Astrocyte (in vitro differentiated cells and primary cell): ENCODE measurements around the gene SLIT3. TPM values are rescaled to one million over a fixed set of nuclear protein-coding genes. Genes with fewer than 3 reads are reported as not detected.

Experiments
- DNase-seq: peaks from one replicate; pipeline ENCODE4 v3.0.0-alpha.2; 2010; ENCODE audit warnings: low read depth
- FAIRE-seq: peaks from 2 replicates; lab custom pipeline; 2011; peaks lifted over from hg19 to GRCh38; lab: Jason Lieb, UNC
- H2AFZ ChIP-seq: 2 replicates; pipeline ENCODE4 v1.6.0; 2012; ENCODE audit warnings: low read depth, low read length, inconsistent platforms
- H3K27ac ChIP-seq: 2 replicates; pipeline ENCODE4 v1.5.1; 2011; ENCODE audit warnings: low read depth, low read length, inconsistent platforms
- H3K27me3 ChIP-seq: 2 replicates; pipeline ENCODE4 v1.6.0; 2011; ENCODE audit warnings: low read length, inconsistent platforms; ENCODE audit not compliant: insufficient read depth
- H3K36me3 ChIP-seq: 2 replicates; pipeline ENCODE4 v1.5.1; 2011; ENCODE audit warnings: low read length, inconsistent platforms; ENCODE audit not compliant: insufficient read depth
- H3K4me1 ChIP-seq: 2 replicates; pipeline ENCODE4 v1.5.1; 2011; ENCODE audit warnings: low read length, inconsistent platforms; ENCODE audit not compliant: insufficient read depth
- H3K4me2 ChIP-seq: 2 replicates; pipeline ENCODE4 v1.6.0; 2012; ENCODE audit warnings: low read length, inconsistent platforms
- H3K4me3 ChIP-seq: 2 replicates; pipeline ENCODE4 v1.5.1; 2011; ENCODE audit warnings: low read depth, mild to moderate bottlenecking, low read length, inconsistent platforms; ENCODE audit not compliant: insufficient read depth
- H3K79me2 ChIP-seq: 2 replicates; pipeline ENCODE4 v1.6.0; 2012; ENCODE audit warnings: mild to moderate bottlenecking, low read length, inconsistent platforms; ENCODE audit not compliant: insufficient read depth
- H3K9ac ChIP-seq: 2 replicates; pipeline ENCODE4 v1.6.0; 2012; ENCODE audit warnings: mild to moderate bottlenecking, low read length, inconsistent platforms
- H3K9me3 ChIP-seq: 2 replicates; pipeline ENCODE4 v1.5.1; 2012; ENCODE audit warnings: low read depth, mild to moderate bottlenecking, low read length, inconsistent platforms; ENCODE audit not compliant: insufficient read depth
- H4K20me1 ChIP-seq: 2 replicates; pipeline ENCODE4 v1.6.0; 2012; ENCODE audit warnings: low read length, inconsistent platforms; ENCODE audit not compliant: insufficient read depth
- H3K27ac Mint-ChIP-seq: one replicate; pipeline ENCODE4 v1.8.0; 2021; ENCODE audit warnings: mild to moderate bottlenecking, mixed read lengths; ENCODE audit not compliant: unreplicated experiment
- H3K27me3 Mint-ChIP-seq: one replicate; pipeline ENCODE4 v1.8.0; 2021; ENCODE audit warnings: low read depth, mixed read lengths; ENCODE audit not compliant: unreplicated experiment
- H3K36me3 Mint-ChIP-seq: one replicate; pipeline ENCODE4 v1.8.0; 2021; ENCODE audit warnings: low read depth, mixed read lengths; ENCODE audit not compliant: unreplicated experiment
- H3K4me1 Mint-ChIP-seq: one replicate; pipeline ENCODE4 v1.8.0; 2021; ENCODE audit warnings: low read depth, mixed read lengths; ENCODE audit not compliant: unreplicated experiment
- H3K4me3 Mint-ChIP-seq: one replicate; pipeline ENCODE4 v1.8.0; 2021; ENCODE audit warnings: mild to moderate bottlenecking, moderate library complexity, mixed read lengths; ENCODE audit not compliant: unreplicated experiment
- H3K9me3 Mint-ChIP-seq: one replicate; pipeline ENCODE4 v1.8.0; 2021; ENCODE audit warnings: mild to moderate bottlenecking, mixed read lengths; ENCODE audit not compliant: unreplicated experiment
- EZH2 ChIP-seq: IDR thresholded peaks from 2 replicates; pipeline ENCODE4 v1.6.1; 2012; ENCODE audit warnings: mild to moderate bottlenecking, low read length, inconsistent platforms; ENCODE audit not compliant: insufficient read depth
- total RNA-seq: library from RNA; stranded (reverse); gene quantifications from 2 replicates; pipeline ENCODE4 v1.2.1, GENCODE V29; 2021
- TF ChIP-seq, protein P1 (sequence below): IDR thresholded peaks from 2 replicates; pipeline ENCODE4 v1.5.1; 2011; ENCODE audit warnings: low read depth, mild to moderate bottlenecking, inconsistent platforms, low read length, moderate library complexity; ENCODE audit not compliant: insufficient read depth

Gene SLIT3
- total RNA-seq, 1 donor from 2014 or later: 20.7 TPM

DNA sequence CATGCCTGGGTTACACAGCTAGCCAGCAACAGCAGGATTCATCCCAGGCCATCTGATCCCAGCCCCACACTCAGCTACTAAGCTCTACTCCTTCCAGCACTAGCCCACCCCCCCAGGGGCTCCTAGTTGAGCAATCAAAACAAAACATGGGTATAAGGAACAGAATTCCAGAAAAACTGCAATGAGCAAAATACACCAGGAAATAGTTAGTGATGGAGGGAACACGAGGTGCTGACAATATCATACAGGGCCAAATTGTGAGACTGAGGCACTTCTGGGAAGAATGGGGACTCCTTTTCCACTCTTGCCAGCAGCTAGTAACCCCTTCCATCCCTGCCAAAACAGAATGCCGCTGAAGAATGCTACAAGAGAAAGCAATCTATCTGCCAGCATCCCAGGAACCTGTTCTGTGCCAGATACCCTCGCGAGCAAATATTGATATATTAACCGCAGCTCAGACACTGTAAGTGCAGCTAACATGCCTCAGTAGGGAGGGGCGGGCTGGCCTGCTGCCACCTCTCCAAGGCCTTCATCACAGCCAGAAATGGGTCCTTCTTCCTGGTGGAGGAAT, 161.4 kb downstream of the SLIT3 start:
- no peak overlapping the region for H3K4me3 ChIP-seq
- H3K9ac ChIP-seq: no peak overlapping the region
- DNase-seq (peak; percentile 45), FAIRE-seq (no peak)
- TF ChIP-seq, protein P1, sequence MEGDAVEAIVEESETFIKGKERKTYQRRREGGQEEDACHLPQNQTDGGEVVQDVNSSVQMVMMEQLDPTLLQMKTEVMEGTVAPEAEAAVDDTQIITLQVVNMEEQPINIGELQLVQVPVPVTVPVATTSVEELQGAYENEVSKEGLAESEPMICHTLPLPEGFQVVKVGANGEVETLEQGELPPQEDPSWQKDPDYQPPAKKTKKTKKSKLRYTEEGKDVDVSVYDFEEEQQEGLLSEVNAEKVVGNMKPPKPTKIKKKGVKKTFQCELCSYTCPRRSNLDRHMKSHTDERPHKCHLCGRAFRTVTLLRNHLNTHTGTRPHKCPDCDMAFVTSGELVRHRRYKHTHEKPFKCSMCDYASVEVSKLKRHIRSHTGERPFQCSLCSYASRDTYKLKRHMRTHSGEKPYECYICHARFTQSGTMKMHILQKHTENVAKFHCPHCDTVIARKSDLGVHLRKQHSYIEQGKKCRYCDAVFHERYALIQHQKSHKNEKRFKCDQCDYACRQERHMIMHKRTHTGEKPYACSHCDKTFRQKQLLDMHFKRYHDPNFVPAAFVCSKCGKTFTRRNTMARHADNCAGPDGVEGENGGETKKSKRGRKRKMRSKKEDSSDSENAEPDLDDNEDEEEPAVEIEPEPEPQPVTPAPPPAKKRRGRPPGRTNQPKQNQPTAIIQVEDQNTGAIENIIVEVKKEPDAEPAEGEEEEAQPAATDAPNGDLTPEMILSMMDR: no peak
- Mint-ChIP-seq H3K36me3 (peaks cover 5% of the 10 kb centered on the region), H3K4me1 (no peaks in the 10 kb centered on the region), H3K27me3 (no peaks in the 10 kb centered on the region), H3K9me3 (no peaks in the 10 kb centered on the region), H3K27ac (no peak overlapping the region), H3K4me3 (no peak overlapping the region)
- H3K79me2 ChIP-seq: no peaks in the 10 kb centered on the region
- no peaks in the 10 kb centered on the region for H4K20me1 ChIP-seq
- no peak overlapping the region for H3K4me2 ChIP-seq
- no peaks in the 10 kb centered on the region for H3K9me3 ChIP-seq
- H2AFZ ChIP-seq: no peak overlapping the region
- no peaks in the 10 kb centered on the region for H3K36me3 ChIP-seq
- H3K4me1 ChIP-seq: no peaks in the 10 kb centered on the region
- no peak overlapping the region for H3K27ac ChIP-seq
- no peaks in the 10 kb centered on the region for H3K27me3 ChIP-seq

DNA sequence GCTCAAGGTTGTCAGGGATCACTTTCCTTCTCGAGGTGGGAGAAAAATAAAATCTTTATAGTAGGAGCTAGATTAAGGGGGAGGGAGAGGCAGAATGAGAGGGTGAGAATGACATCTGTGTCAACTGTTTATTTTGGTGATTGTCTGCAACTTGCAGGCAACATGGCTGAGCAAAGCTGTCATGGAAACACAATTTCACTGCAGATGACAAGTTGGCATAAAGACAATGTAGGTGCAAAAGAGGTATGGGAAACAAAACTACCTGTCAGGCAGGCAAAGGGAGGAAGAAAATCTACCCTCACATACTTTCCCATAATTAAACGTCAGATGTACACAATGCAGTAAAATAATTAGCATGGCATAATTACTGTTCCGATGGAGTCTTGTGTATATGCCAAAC, 167.4 kb downstream of the SLIT3 start:
- peaks cover 12% of the 10 kb centered on the region for H3K4me1 Mint-ChIP-seq
- H3K27ac Mint-ChIP-seq: no peak overlapping the region

DNA sequence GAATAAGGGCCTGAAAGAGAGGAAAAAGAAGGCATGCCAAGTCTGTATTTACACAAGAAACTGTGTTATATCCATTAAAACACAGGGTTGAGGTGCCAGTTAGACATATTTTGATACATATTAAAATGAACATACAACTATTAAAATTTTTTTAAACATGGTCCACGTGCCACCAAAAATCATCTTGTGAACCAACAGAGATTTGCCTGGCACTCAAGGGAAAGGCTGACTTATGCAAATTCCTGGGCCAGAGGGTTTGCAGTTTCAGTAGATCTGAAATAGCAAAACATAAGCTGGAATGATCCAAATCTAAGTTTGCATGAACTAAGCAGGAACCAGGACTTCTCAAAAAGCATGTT, 168.7 kb downstream of the SLIT3 start:
- no peaks in the 10 kb centered on the region for H3K36me3 ChIP-seq
- H3K4me1 ChIP-seq: no peaks in the 10 kb centered on the region
- no peaks in the 10 kb centered on the region for H4K20me1 ChIP-seq
- no peak overlapping the region for H2AFZ ChIP-seq
- H3K4me2 ChIP-seq: no peak overlapping the region
- no peaks in the 10 kb centered on the region for H3K79me2 ChIP-seq
- H3K27me3 ChIP-seq: no peaks in the 10 kb centered on the region
- no peak overlapping the region for H3K4me3 ChIP-seq
- peaks cover 12% of the 10 kb centered on the region for H3K4me1 Mint-ChIP-seq
- H3K36me3 Mint-ChIP-seq: peaks cover 2% of the 10 kb centered on the region
- no peaks in the 10 kb centered on the region for H3K9me3 ChIP-seq
- FAIRE-seq: no peak
- peaks cover 1% of the 10 kb centered on the region for H3K27me3 Mint-ChIP-seq
- H3K9me3 Mint-ChIP-seq: no peaks in the 10 kb centered on the region
- DNase-seq: no peak
- peak overlapping the region; percentile 10 for H3K27ac Mint-ChIP-seq
- no peak overlapping the region for H3K4me3 Mint-ChIP-seq
- no peak overlapping the region for H3K27ac ChIP-seq
- H3K9ac ChIP-seq: no peak overlapping the region
- TF ChIP-seq EZH2: no peak
- TF ChIP-seq, protein P1: no peak

More for the DNA sequence above, 167.4 kb downstream of the SLIT3 start:
- no peak overlapping the region for H3K4me2 ChIP-seq
- H4K20me1 ChIP-seq: no peaks in the 10 kb centered on the region
- H3K27me3 ChIP-seq: no peaks in the 10 kb centered on the region
- H3K4me3 ChIP-seq: no peak overlapping the region
- H3K4me3 Mint-ChIP-seq: no peak overlapping the region
- no peak overlapping the region for H3K9ac ChIP-seq
- no peaks in the 10 kb centered on the region for H3K9me3 ChIP-seq
- H3K27ac ChIP-seq: no peak overlapping the region
- no peak overlapping the region for H2AFZ ChIP-seq
- H3K79me2 ChIP-seq: no peaks in the 10 kb centered on the region
- no peaks in the 10 kb centered on the region for H3K36me3 ChIP-seq
- no peaks in the 10 kb centered on the region for H3K9me3 Mint-ChIP-seq
- peaks cover 1% of the 10 kb centered on the region for H3K27me3 Mint-ChIP-seq
- no peaks in the 10 kb centered on the region for H3K4me1 ChIP-seq
- FAIRE-seq (no peak), DNase-seq (no peak)
- peaks cover 2% of the 10 kb centered on the region for H3K36me3 Mint-ChIP-seq
- TF ChIP-seq, protein P1: no peak
- no peak for TF ChIP-seq EZH2
